CMK (cell line): ENCODE data around the gene RERE.
"Not testable (repeated sequence)": the region's sequence is repeated elsewhere in the genome, so short reads cannot be mapped to it uniquely, and the experiment has no call there.

Experiments used
- DNase-seq: peaks from one replicate; pipeline ENCODE4 v3.0.0-alpha.2; 2010; ENCODE audit warnings: low read depth

RERE gene

DNA sequence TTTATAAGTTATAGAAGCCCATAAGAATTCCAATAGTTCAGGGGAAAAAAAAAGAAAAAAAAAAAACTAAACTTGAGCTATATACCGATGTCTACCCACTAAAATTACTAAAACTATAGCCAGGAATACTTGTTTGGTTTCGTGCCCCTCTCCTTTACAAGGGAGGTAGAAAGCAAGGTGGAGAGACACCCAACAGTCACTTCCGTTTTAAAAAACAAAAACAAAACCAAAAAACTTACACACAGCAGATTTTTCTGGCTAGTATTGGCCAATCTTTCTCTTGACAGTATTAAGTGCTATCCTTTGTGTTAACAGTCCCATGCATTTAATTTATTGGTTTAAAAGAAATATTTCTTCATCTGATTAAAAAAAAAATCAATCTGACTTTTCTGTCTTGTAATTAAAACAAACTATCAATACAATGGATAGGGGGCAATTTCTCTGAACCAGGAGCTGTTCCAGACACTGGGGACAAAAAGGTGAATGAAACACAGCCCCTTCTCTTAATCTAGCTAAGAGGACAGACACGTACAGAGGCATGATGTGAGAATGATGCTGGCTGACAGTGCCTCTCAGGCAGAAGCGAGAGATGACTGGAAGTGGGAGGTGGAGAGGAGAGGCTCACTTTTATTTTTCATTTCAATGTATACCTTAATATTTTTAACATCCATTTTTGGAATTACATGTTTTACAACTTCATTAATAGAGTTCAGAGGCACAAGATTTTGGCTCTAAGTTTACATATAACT, 214.8 kb downstream of the RERE start:
- DNase-seq = no peak

DNA sequence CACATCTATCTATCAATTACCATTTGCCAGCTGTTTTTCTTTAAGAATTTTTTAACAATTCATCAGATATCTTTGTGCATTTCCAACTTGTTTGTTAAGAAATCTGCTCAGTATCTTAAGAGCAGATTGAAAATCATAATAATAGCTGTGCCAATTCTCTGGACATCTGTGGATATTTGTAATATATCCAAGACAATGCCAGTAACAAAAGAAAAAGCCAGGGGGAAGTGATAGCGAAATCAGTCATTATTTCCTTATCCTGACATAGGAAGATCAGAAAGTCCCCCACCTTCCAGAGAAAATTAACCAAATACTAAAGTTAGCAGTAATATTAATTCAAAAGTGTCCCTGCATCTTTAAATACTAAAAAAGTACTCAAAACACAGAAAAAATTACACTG, 217.1 kb downstream of the RERE start:
- no peak for DNase-seq

DNA sequence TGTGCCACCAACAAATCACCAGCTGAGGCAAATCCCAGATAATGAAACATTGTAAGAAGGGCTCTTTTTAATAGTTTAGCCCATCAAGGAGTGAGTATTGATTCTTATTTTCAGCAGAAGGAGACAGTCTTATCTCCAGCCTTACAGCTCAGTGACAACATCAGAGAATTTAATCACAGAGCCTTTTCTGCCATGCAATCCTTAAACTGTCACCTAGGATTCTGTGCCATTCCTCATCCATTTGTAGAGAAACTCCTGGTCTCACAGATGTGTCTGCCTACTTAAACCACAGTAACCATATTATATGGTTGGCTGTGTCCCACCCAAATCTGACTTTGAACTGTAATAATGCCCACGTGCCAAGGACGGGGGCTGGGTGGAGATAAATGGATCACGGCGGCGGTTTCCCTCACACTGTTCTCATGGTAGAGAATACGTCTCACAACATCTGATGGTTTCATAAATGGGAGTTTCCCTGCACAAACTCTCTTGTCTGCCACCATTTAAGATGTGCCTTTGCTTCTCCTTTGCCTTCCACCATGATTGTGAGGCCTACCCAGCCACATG, 217.7 kb downstream of the RERE start:
- DNase-seq = no peak

DNA sequence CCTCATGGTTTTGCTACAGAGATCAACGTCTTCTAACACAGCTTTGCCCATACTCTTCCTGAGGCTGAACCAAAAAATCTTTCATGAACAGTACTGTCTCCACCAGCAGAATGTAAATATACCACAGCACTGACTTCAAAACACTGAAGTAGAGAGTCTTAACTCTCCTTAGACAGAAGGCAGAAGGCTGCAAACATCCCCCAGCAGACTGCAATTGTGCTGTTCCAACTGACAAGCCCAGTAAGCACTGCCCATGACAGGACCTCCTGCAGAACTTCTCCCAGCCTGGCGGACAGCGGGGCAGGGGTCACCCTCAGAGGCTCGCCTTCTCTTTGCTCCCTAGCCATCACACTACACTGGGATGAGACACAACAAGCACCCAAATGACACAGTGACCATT, 218.7 kb downstream of the RERE start:
- no peak for DNase-seq

DNA sequence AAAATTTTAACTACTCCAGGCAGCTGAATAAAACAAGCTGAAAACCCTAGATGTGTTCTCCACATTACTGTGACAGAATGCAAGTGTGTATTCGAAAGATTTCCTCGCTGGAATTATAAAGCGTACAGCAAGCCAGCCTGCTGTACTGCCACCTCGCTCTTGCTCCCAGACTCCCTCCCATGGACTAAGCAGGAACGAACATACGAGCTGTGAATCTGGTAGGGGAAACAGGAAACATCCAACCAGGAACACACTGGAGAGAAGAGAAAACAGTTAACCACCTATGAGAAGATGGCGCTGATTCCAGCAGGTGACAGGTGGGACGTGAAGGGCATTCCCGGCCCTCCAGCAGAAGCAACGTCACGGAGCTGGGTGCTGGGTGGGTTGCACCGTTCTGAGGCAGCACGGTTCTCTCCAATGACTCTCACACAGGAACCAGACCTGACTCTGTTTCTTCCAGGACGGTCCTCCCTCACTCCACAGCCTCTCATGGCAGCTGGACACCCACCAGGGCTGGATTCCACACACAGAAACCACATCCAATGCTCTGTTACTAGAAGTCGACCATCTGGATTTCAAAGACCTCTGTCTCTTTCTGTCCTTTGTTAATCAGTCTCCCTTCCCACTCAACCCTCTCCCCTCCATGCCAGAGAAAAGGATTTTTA, 219.2 kb downstream of the RERE start:
- DNase-seq = no peak

DNA sequence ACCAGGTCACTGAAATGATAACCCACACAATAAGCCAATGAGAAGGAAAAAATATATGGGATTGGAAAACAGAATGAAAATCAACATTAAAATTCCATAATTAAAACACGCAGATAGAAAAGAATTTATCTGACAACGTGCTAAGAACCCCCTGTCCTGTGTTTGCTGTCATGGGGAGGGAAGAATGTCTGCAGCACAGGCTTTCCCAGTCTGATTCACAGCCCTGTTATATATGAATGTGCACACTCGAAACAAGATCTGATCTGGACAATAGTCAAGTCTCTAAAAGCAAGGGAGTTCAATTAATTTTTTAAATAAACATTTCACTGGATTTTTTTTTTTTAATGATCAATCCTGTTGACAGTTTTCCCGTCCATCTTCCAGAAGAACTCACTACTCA, 220.0 kb downstream of the RERE start:
- no peak for DNase-seq

DNA sequence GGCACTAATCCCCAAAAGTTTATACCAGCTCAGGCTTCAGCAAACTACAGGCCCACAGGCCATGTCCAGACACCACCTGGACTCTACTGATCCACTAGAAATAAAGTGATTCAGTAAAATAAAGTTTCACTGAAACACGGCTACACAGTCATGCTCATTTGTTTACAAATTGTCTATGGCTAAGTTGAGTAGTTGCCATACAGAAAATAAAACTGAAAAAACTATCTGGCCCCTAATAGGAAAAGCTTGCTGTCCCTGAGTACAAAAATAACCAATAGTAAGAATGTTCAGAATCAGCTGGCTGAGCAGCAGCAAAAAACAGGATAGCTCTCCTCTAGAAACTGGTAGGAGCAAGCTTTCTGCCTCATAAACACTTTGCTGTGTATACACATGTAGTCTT, 221.5 kb downstream of the RERE start:
- DNase-seq = no peak

DNA sequence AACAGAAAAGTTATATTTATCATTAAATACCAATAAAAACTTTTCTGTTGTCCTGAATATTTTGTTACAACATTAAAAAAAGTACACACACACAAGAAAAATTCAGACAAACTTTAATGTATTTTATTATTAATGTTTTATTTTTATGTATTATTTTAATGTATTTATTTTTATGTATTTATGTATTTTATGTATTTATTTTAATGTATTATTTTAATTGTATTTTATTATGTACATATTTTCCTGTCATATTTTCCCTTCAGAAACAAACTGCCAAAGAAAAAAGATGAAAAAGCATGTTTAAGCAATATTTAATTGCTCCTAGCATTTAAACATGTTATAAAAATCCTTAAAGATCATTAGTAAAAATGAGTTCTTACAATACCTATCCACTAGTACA, 222.1 kb downstream of the RERE start:
- no peak for DNase-seq

DNA sequence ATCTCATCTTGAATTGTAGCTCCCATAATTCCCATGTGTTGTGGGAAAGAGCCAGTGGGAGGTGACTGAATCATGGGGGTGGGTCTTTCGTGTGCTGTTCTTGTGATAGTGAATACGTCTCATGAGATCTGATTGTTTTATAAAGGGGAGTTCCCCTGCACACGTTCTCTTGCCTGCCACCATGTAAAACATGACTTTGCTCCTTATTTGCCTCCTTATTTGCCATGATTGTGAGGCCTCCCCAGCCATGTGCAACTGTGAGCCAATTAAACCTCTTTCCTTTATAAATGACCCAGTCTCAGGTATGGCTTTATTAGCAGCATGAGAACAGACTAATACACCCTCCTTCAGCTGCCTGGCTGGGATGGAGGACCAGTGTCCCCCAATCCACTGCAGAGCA, 224.1 kb downstream of the RERE start:
- DNase-seq = not testable (repeated sequence)

DNA sequence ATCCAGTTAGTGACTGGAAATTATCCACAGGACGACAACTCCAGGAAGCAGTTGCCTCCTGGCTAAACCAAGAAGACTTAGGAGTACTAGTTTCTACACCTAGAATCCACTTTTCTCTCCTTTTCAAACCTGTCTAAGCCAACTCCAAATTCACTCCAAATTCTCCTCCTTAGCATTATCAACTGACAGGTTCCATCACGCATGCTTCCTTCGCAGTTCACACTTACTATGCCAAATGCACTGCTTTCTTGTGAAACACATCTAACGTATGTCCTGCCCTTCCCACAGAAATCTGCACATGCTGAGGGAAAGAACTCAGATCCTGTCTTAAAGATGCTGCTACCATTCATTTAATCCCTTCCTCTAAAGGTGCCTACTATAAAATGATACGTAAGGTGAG, 225.9 kb downstream of the RERE start:
- no peak for DNase-seq

DNA sequence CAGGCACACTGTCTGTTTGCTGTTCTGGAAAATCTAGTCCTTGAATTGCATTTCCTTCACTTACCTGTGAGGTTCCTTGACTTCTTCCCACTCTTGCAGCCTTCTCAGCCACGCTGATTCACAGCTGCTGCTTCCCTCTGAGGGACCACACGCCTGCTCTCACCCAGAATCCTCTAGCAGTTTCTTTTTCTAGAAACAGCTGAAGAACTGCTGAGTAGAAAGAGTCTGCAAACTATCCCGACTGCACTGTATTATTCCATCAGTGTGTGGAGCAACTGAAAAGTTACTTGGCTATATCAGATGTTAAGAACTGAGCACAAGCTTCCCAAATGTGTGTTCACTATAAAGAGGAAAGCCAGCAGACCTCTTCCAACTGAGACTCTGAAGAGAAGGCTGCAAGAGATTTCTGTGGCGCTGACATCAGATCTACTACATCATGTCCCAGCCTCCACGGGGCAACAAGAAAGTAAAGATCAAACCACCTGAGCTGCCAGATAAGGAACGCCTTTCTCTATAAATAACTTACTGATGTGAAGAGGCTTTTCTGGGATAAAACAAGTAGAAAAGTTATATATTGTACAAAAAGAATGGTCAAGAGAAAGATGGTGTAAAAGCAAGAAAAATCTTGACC, 226.6 kb downstream of the RERE start:
- no peak for DNase-seq

DNA sequence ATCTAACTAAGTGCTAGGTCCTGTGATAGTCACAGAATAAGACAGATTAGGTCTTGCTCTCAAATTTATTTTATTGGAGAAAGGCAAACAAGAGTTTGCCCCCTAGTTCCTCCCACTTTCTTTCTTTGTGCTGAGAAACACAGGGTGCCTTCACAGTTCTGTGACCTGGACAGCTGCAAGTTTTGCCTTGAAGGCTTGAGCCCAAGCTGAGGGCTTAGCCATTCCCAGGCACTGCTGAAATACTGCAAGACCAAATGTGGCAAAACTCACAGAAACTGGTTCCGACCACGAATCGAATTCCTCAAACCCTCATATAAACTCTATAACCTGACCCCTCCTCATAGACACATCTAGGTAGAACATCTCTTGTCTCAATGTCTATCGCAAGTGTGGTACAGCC, 227.9 kb downstream of the RERE start:
- DNase-seq = no peak

DNA sequence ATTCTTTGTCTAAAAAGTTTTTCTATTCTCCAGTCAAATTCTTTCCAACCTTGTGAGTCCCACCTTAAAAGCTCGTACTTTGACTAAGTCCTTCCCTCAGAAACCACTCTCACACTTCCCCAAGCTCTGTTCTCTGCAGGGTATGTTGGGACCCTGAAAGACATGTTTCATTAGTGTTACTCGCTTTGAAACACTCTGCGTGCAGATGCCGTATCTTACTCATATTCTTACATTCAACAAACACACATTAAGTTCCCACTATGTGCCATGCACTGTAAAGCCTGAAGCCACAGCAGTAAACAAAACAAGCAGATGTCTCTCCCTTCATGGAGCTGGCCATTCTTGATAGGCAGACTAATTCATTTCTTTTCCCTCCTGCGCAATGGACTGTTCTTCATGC, 229.7 kb downstream of the RERE start:
- no peak for DNase-seq

DNA sequence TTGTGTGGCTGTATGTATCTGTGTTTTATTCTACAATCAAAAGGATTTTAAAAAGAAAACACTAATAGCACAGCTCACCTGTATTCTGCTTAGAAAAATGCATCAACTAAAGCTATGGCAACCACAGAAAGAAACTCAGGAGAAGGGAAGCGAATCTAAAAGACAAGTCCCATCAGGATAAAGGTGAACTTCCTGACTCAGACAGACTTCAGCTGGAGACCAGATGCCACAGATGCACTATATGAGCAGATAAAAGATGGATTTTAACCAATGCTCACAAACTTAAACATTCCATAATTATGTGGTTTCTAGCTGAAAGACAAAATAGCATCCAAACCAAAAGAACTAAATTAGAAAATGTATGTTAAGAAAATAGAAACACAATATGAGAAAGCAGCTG, 231.0 kb downstream of the RERE start:
- DNase-seq = no peak

DNA sequence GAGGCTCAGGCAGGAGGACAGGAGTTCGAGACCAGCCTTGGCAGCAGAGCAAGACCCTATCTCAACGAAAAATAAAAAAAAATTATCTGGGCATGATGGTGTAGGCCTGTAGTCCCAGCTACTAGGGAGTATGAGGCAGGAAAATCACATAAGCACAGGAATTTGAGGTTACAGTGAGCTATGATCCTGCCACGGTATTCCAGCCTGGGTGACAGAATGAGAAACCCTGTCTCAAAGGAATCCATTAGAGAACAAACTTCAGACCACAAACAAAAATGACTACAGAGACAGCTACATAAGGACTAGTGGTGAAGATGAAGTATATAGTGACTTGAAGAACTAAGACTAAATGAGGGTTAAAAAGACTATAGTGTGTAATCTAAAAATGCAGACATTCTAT, 233.1 kb downstream of the RERE start:
- no peak for DNase-seq

DNA sequence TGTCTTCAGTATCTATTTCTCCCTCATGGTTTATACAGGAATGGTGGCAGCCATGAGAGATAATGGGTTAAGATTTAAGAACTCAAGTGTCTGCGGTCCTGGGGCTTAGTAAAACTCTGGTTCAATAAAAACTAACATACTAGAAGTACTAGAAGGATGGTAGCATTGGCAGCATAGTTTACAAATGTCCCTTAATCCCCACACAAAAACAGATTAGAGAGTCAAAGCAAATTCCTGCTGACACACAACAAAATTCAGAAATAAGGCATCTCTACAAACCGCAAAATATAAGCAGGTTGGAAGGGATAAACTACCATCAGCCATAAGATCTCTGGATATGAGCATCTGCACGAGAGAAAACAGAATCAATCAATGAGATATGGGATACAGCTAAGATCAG, 234.4 kb downstream of the RERE start:
- DNase-seq = no peak

DNA sequence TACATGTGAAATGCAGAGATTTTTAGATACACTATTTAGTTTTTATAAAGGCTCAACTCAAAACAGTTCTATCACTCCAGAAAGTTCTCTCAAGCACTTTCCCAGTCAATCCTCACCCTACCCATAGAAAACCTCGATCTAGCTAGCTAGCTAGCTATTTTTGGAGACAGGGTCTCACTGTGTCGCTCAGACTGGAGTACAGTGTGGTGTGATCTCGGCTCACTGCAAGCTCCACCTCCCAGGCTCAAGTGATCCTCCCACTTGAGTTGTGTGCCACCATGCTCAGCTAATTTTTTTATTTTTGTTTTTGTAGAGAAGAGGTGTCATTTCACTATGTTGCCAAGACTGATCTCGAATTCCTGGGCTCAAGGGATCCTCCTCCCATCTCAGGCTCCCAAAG, 236.9 kb downstream of the RERE start:
- DNase-seq = no peak

DNA sequence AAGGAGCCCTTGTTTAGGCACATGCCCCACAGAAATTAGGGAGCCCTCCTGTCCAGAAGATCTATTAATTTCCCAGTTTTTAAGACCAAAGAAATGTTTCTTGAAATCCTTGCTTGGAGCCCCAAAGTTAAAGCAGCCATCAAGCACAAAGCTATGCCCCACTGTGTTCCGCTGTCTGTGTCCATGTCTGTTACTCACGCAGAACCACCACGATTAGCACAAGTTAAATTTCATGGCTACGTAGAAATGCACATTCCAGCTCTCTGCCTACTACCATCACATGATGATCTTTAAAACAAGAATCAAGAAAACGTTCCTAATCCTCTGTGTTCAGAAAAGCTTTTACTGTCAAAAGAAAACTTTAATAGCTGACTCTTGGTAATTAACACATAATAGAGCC, 238.5 kb downstream of the RERE start:
- DNase-seq = no peak

DNA sequence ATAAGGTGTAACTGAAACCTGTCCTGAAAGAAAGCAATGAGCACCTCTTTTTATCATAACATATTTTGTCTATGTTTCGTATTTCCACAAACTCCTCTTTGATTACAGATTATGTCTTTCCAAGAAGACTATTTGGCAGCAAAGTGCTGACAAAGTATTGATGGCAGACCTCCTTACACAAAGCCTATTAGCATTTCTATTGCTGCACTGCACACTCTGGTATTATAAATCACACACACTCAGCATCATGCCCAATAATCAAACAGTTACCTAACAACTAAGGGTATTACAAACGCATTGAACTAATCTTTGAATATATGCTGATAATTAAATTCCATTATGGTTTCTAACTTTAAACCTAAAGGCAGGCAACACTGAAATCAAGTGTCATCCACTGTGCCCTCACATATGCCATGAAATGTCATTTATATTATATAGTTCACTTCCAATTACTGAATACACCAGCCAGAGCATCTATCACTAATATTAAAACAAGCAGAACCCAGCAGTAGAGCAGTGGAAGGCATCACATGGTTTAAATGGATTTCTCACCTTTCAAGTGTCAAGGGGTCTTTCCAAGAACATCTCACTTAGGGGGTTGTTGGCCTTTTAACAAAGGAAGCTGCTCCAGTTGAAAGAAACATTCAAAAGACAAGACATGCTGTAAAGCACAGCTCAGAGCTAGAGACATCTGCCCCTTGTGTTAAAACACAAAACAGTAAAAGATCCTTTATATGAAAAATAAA, 239.1 kb downstream of the RERE start:
- DNase-seq = no peak

DNA sequence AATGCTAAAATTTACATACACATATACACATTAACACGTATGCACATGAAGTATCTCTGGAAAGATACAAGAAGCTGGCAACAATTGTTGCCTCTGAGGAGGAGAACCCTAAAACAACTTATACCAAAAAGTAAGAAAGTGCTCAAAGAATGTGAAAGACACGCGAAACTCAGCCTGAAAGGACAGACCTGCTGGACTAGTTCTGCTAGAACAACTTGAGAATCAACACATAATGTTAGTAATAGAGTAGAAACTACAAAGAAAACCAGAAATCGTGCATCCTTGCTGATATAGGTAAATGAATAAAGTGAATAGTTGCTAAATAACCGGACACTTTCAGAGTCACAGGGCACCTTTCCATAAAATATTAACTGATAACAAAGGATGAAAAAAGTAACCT, 242.5 kb downstream of the RERE start:
- DNase-seq = no peak

DNA sequence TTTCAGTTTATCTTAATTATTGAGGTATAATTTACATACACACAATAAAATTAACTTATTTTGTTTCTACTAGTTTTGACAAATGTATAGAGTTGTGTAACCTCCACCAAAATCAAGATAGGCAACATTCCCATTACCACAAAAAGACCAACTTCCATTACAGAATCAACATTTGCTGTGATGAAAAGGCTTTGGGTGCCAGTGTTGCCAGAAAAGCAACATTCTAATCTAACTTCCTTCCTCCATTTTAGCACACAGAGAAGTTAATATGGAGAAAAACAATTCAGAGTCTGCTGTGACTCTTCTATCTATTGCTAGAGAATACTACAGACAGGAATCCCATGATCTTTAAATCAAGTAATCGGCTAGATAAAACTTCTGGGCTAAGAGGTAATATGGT, 245.3 kb downstream of the RERE start:
- no peak for DNase-seq

DNA sequence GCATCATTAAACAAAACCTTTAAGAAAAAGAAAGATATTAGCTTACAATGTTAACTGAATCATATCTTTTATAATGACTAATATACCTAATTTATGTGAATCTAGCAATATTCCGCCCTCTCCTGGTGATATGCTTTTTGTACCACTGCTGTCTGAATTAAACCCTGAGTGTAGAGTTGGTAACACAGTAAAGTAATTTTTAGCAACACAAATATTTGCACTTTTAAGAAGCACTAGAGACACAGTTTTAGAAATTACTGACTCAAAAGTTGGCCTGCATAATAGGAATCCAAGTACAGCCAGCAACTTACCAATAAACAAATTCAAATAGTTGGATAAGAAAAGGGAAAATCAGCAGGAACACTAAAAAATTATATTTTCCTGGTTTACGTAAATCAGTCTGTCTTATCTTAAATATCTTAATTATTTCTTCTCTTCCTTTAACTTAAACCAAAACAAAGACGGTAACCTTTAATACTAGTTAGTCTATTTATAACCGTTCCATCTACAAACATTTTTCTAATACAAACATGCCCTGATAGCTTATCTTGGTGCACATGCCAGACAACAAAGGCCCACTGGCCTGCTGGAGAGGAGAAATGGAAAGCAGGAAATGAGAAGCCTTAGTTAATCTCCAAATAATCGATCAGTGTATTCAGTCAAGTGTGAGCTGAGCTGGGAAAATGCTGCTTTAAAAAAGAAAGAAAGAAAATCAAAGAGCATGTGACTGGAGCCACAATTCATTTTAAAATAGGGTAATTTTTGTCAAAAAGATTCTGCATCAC, 246.0 kb downstream of the RERE start:
- no peak for DNase-seq
